GM20000 (cell line): ENCODE data around the gene BMPR1A.
"Not testable (repeated sequence)": the region's sequence is repeated elsewhere in the genome, so short reads cannot be mapped to it uniquely, and the experiment has no call there.

Experiments used
- DNase-seq: peaks from one replicate; pipeline ENCODE4 v3.0.0; 2012; ENCODE audit warnings: low spot score
- TF ChIP-seq, protein P1 (sequence below): IDR thresholded peaks from 2 replicates; pipeline ENCODE4 v1.5.1; 2012; ENCODE audit warnings: mild to moderate bottlenecking, control low read depth; ENCODE audit errors: extremely low read depth, missing control alignments

BMPR1A gene

DNA sequence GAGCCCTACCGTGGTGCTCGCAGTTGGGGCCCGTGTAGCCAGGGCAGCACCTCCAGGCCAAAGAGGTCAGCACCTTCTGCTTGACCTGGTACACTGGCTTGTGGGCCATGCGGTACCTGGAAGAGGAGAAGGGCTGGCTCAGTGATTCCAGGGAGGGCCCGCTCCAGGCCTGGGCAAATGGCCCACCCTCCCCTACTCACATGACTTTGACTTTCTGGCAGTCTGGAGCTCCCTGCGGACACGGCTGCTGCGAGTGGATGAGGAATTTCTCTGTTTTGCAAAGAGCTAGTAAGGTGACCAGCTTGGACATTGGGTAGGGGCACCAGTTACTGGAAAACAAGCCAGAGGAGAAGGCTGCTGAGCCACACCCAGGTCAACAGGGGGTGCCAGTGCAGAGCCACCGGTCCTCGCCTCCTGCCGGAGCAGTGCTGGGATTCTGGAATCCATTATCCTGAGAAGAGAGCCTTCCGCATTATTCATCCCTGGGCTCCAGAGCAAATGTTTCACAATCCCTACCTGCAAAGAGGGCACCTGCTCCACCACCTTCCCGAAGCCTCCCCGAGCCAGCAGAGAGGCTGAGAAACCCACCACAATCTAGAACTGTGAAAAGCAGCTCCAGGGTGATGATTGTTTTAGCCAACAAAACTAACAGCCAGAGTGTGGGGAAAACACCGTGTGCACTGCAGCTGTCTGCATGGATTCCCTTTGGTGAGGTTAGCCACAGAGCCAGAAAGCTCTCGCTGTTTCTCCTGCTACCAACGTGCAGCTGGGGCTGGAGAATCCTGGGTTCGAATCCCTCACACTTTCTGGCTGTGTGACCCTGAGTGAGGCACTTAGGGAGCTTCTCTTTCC, 189.2 kb downstream of the BMPR1A start:
- TF ChIP-seq, protein P1, sequence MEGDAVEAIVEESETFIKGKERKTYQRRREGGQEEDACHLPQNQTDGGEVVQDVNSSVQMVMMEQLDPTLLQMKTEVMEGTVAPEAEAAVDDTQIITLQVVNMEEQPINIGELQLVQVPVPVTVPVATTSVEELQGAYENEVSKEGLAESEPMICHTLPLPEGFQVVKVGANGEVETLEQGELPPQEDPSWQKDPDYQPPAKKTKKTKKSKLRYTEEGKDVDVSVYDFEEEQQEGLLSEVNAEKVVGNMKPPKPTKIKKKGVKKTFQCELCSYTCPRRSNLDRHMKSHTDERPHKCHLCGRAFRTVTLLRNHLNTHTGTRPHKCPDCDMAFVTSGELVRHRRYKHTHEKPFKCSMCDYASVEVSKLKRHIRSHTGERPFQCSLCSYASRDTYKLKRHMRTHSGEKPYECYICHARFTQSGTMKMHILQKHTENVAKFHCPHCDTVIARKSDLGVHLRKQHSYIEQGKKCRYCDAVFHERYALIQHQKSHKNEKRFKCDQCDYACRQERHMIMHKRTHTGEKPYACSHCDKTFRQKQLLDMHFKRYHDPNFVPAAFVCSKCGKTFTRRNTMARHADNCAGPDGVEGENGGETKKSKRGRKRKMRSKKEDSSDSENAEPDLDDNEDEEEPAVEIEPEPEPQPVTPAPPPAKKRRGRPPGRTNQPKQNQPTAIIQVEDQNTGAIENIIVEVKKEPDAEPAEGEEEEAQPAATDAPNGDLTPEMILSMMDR: no peak
- DNase-seq: no peak

DNA sequence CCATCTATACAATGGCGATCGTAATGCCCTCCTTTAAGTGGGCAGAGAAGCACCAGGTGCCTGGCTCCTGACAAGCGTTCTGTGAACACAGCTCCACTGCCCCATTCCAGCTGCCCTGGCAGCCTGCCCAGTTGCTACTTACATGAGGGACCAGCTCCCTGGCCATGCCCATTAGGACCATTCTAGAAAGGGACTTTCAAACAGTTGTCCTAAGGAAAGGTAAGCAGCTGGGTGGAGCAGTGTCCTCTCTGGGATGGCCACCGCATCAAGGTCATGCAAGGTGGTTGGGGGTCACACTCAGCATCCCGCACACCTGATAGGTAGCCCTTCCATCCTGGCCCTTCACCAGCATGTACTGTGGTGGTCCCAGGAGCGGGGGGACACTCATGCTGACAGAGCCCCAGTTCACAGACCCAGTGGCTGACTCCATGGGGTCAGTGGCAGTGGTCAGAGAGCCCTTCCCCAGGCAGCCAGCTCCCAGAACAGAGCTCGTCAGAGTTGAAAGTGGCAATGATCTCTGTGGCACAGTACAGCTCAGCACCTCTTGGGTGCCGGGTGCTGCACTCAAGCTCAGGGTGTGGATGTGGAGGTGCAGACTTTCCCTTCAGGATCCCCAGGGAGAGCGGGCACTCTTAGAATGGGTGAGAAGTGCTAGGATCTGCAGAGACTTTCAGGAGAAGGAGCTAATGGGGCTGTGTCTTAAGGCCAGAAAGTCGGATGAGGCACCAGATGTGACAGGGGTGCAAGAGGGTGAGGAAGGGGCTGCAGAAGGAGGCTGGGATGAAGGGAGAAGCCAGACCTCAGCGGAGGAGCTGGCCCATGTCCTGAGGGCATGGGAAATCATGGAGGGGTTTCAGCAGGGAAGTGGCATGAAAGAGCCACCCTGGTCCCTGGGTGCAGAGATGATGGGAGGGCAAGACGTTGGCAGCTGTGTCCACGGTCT, 190.1 kb downstream of the BMPR1A start:
- TF ChIP-seq, protein P1: no peak
- DNase-seq: no peak

DNA sequence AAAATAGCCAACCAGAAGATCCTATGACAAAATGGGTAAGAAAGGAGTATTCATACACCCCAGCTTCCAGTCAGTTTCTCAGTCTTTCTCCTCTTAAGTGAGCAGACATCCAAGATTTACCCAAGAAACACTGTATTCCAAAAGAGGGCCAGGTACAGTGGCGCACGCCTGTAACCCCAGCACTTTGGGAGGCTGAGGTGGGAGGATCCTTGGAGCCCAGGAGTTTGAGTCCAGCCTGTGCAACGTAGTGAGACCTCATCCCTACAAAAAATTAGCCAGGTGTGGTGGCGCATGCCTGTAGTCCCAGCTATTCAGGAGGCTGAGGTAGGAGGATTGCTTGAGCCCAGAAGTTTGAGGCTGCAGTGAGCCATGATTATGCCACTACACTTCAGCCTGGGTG, 191.4 kb downstream of the BMPR1A start:
- DNase-seq: not testable (repeated sequence)

DNA sequence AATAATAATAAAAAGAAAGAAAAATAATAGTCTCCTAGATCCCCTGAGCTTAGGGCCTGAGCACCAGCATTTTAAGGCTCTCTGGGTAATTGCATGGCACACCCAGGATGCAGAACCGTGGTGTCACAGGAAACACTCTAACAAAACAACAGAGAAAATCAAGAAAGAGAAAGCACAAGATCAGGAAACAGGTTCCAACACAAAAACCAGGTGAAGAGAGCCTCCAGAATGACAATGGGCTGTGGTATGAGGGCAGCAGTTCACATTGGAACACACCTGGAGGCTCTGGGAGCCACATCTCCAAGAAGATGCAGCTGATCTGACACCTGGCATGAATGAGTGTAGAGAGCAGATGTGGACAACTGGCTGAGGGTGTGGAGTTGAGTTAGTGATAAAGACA, 193.9 kb downstream of the BMPR1A start:
- no peak for DNase-seq
- TF ChIP-seq, protein P1: no peak

DNA sequence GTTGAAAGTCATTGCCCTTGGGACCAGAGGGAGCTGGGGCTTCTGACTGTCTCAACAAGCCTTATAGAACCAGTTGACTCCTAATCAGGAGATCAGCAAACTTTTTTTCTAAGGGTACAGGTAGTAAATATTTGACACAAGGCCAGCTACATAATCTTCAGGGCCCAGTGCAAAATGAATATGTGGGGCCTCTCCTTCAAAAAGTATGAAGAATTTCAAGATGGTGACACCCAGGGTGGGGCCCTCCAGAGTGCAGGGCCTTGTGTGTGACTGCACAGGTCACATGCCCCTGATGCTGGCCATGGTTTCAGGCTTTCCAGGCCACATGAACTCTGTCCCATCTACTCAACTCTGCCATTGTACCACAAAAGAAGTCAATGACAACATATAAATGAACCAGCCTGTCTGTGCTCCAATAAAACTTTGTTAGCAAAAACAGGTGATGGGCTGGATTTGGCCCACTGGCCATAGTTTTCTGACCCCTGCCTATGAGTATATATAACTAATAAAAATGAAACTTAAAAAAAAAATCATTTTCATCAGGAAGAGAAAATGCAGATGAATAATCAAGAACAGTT, 194.9 kb downstream of the BMPR1A start:
- TF ChIP-seq, protein P1: no peak
- no peak for DNase-seq

DNA sequence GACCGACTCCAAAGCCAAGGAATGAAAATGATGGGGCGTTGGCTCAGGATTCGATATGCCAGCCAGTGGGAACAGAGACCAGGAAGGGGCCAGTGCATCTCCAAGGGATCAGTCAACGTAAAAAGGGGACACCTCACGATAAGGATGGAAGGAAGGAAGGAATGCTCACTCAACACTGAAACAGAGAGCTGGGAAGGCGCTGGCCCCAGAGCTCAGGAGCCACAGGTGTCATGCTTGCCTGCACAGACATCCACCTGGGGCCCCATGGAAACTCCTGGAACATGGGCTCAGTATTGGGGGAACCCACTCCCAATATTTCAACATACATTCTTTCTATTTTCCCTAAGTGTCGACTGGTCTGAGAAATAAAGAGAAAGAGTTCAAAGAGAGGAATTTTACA, 195.7 kb downstream of the BMPR1A start:
- TF ChIP-seq, protein P1: no peak
- no peak for DNase-seq

DNA sequence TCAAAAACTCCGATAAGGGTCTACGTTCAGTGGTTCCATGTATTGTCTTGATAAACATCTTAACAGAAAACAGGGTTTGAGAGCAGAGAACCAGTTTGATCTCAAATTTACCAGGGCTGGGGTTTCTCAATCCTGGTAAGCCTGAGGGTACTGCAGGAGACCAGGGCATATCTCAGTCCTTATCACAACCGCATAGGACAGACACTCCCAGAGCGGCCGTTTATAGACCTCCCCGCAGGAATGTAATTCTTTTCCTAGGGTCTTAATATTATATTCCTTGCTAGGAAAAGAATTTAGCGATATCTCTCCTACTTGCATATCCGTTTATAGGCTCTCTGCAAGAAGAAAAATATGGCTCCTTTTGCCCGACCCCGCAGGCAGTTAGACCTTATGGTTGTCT, 196.3 kb downstream of the BMPR1A start:
- DNase-seq: not testable (repeated sequence)
